Rectal smooth muscle tissue (tissue), 1 donor: ENCODE results near the gene WIZ.

Experiments
- H3K27ac ChIP-seq: one replicate; pipeline ENCODE4 v1.7.0; 2013; ENCODE audit warnings: low read depth, low read length, inconsistent platforms
- H3K27me3 ChIP-seq: one replicate; pipeline ENCODE4 v1.7.0; 2013; ENCODE audit warnings: low read length; ENCODE audit not compliant: control insufficient read depth, insufficient read depth
- H3K36me3 ChIP-seq: one replicate; pipeline ENCODE4 v1.7.0; 2013; ENCODE audit warnings: low read length; ENCODE audit not compliant: control insufficient read depth, insufficient read depth
- H3K4me1 ChIP-seq: one replicate; pipeline ENCODE4 v1.7.0; 2013; ENCODE audit warnings: low read length; ENCODE audit not compliant: control insufficient read depth, insufficient read depth
- H3K4me3 ChIP-seq: one replicate; pipeline ENCODE4 v1.7.0; 2013; ENCODE audit warnings: low read length
- H3K9ac ChIP-seq: one replicate; pipeline ENCODE4 v1.7.0; 2013; ENCODE audit warnings: low read length

The WIZ gene

DNA sequence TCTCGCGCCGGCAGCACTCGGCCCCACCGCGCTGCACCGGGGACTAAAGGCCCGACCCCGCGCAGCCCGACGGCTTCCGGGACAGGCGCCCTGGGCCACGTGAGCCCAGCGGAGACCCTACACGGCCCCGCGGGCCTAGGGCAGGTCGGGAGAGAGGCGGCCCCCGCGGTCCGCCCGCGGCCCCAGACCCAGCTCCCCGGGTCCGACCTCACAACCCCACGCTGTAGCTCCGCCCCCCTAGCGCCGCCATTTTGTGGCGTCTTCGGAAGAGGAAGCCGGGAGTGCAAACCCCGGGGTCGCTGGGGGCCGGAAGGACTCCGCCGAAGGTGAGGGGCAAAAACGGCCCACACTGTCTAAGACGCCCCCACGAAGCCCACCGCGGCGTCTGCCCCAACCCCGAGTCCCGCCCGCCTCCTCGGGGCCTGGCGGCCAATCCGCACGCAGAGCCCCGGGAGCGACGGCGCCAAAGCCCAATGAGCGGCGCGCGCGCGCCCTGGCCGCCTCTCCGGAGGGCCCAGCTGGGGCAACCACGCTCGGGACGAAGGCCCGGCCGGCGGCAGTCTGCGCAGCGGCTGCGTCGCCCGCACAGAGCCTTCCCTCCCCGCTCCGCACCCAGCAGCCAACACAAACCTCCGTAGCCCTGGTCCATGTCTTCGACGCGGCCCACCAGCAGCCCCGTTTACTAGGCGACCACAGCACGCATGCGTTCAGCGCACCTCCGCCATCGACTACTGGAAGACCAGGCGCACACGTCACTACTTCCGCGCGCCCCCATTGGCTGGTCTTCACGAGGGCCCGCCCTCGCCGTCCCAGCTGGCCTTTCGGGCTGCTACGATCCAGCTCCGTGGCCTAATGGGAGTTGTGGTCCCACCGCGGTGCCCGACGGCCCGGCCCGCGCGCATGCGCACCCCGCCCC, 70.4 kb downstream of the WIZ start, which contains the start of gene AKAP8:
TSS of gene AKAP8 (minus strand) at position 705 of the 916 bp plus-strand sequence. CDS start at position 649, 56 bp downstream.
- peaks cover 11% of the 10 kb centered on the region for H3K4me1 ChIP-seq

DNA sequence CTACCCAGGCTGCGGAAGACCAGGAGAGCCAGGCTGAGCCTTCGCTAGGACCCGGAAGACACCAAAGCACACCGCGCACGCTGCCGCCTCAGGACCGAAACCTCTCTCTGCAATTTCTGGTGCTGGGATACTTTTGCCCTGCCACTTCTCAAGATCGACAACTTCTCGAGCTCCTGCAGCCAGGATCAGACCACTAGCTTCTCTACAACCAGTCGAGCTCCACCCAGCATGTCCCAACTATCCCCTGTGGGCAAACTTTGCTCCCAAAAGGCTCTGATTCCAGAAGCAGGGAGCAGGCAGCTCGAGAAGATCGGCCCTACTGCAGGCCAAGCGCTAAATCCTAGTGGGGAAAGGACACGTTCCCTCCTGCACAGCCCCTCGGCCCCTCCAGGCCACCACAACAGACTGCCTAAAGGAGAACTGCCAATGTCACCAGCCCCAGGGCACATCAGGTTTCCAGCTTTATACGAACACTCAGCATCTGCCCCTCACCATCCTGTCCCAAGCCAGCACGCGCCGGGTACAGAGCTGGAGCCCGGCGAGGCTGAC, 71.1 kb downstream of the WIZ start:
- H3K9ac ChIP-seq, result peak overlapping the region; percentile 60
- peaks cover 11% of the 10 kb centered on the region for H3K4me1 ChIP-seq
- peaks cover 5% of the 10 kb centered on the region for H3K36me3 ChIP-seq
- peak overlapping the region; percentile 92 for H3K4me3 ChIP-seq
- H3K27ac ChIP-seq, result peak overlapping the region; percentile 99
- H3K27me3 ChIP-seq, result no peaks in the 10 kb centered on the region

More for the DNA sequence above, 70.4 kb downstream of the WIZ start, which contains the start of gene AKAP8:
- Histone ChIP-seq H3K36me3 (peaks cover 2% of the 10 kb centered on the region), H3K9ac (peak within 1 kb of the TSS; percentile 60), H3K27ac (peak within 1 kb of the TSS; percentile 99), H3K27me3 (no peaks in the 10 kb centered on the region), H3K4me3 (peak within 1 kb of the TSS; percentile 92)

DNA sequence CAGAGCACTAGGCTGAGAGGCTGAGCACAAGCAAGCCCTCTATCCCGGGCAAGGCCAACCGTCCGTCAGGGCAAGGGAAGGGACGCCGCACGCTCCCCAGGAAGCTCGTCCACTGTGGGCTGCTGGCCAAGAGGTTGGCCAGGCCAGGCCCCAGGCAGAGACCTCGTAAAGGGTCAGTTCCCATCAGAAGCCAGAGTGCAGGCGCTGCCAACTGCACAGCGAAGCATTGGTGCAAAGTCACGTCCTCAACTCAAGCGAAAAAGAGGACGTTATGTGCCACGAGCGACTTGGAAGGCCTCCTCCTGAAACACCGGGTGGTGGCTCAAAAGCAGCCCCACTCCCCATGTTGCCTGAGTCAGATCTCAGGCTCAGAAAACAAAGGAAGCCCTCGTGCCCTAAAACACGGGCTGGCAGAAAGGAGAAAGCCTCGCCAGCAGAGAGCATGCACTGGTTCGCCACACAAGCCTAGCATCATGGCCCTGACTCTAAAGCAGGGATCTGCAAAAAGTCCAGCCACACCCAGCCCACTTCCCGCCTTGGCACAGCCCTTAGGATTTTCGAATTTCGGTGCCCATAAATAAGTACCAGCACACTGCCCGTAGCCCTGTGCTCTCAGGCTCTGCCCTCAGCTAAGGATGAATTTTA, 74.8 kb downstream of the WIZ start:
- Histone ChIP-seq H3K9ac (no peak overlapping the region), H3K27ac (no peak overlapping the region), H3K27me3 (no peaks in the 10 kb centered on the region), H3K36me3 (peaks cover 24% of the 10 kb centered on the region), H3K4me3 (no peak overlapping the region), H3K4me1 (peaks cover 11% of the 10 kb centered on the region)

DNA sequence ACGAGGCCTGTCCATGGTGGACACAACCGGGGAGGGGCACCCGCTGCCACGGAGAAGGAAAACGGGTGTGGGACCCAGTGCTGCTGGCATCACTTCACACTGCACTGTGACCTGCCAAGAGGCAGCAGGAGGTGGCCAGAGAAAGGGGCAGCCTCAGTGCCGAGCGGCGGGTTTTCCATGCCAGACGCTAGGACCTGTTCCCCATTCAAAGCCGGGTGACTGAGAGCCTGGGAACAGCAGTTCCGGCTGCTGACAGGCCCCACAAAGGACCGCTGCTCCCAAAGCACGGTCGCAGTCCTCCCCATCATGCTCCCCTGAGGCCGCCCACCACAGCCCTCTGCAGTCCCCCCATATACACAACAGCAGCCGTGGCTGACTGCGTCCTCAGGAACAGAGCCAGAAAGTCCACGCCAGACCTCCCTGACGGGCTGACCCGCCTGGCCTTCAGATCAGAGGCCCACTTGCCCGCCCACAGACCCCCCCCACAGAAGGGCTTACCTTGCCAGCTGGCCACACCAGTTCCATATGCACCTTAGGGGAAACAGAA, 75.6 kb downstream of the WIZ start:
- peaks cover 28% of the 10 kb centered on the region for H3K36me3 ChIP-seq
- no peak overlapping the region for H3K4me3 ChIP-seq
- H3K27me3 ChIP-seq, result no peaks in the 10 kb centered on the region
- H3K27ac ChIP-seq, result no peak overlapping the region
- peaks cover 11% of the 10 kb centered on the region for H3K4me1 ChIP-seq
- no peak overlapping the region for H3K9ac ChIP-seq

DNA sequence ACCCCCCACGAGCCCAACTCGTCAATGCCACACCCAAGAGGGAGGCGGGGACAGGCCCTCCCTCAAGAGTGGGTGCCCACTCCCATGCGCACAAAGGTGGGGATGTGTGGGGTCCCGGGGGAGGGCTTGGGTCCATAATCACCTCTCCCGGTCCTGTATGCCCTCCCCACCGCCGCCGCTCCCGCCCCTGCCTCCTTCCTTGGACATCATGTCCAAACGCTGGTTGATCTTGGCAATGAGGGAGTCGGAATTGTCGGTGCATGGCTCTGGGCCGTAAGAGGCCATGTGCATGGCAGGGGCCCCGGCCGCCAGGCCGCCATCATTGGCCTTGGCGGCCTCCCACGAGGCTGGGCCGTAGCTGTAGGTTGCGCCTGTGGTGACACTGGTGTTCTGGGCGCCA, 76.1 kb downstream of the WIZ start:
- Histone ChIP-seq H3K9ac (no peak overlapping the region), H3K4me1 (peaks cover 11% of the 10 kb centered on the region), H3K4me3 (no peak overlapping the region), H3K27ac (no peak overlapping the region), H3K27me3 (no peaks in the 10 kb centered on the region), H3K36me3 (peaks cover 28% of the 10 kb centered on the region)

DNA sequence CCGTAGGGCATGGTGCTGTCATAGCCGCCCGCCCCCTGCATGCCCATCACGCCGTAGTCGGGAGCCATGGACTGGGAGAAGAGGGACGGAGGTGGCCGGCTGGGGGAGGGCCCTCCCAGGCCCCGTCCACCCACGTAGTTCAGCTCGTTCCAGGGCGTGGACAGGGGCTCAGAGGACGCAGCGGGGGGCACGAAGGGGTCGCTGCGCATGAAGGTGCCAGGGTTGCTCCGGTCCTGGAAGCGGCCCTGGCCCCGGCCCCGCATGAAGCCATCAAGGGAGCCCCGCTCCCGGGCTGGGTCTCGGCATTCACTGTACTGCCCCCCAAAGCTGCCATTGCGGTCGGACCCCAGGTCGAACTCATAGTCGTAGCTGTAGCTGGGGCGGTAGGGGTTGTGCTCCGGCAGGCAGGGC, 76.9 kb downstream of the WIZ start:
- no peak overlapping the region for H3K9ac ChIP-seq
- H3K36me3 ChIP-seq, result peaks cover 33% of the 10 kb centered on the region
- H3K4me3 ChIP-seq, result no peak overlapping the region
- peaks cover 8% of the 10 kb centered on the region for H3K4me1 ChIP-seq
- no peaks in the 10 kb centered on the region for H3K27me3 ChIP-seq
- no peak overlapping the region for H3K27ac ChIP-seq

DNA sequence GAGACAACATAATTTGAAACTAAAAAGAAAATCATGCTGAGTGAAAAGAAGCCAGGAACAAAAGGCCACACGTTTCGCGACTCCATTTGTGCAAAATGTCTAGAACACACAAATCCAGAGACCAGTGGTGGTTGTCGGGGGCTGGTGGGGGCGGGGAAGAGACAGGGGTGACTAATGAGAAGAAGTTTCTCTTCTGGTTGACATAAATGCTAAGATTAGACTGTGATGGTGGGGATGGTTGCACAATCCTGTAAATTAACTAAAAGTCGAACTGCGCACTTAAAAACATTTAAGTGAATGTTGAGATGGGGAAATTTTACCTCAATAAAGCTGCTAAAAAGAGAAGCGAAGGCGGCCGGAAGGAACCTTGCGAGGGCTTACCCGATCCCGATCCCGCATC, 77.3 kb downstream of the WIZ start:
- Histone ChIP-seq H3K27ac (no peak overlapping the region), H3K4me3 (no peak overlapping the region), H3K4me1 (peaks cover 5% of the 10 kb centered on the region), H3K27me3 (no peaks in the 10 kb centered on the region), H3K9ac (no peak overlapping the region), H3K36me3 (peaks cover 38% of the 10 kb centered on the region)

DNA sequence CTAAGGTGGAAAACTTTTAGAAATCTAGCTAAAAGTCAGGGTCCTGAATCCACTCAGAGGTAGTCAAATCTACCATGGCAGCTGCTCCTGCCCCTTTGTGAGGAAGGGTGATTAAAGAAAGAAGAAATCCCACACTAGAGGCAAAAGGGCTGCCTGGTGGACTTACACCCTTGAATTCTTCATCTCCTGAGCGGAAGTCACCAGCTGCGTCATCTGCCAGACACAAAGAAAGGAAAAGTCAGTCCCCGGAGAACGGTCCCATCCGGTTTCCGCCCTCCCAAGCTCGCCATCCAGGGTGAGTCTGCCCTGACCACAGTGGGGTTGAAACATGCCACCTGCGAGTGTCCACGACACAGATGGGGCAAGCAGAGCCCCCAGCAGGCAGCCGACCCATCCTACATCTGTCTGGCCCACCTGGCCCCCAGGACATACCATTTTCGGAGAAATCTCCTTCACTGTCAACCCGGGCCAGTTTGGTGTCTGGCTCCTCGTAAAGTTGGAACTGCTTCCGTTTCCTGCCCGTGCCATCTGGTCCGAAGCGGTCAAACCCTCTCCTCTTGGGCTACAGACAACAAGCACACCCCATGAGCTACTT, 77.9 kb downstream of the WIZ start:
- no peaks in the 10 kb centered on the region for H3K27me3 ChIP-seq
- no peak overlapping the region for H3K9ac ChIP-seq
- H3K27ac ChIP-seq, result no peak overlapping the region
- no peak overlapping the region for H3K4me3 ChIP-seq
- peaks cover 40% of the 10 kb centered on the region for H3K36me3 ChIP-seq
- peaks cover under 1% of the 10 kb centered on the region for H3K4me1 ChIP-seq

DNA sequence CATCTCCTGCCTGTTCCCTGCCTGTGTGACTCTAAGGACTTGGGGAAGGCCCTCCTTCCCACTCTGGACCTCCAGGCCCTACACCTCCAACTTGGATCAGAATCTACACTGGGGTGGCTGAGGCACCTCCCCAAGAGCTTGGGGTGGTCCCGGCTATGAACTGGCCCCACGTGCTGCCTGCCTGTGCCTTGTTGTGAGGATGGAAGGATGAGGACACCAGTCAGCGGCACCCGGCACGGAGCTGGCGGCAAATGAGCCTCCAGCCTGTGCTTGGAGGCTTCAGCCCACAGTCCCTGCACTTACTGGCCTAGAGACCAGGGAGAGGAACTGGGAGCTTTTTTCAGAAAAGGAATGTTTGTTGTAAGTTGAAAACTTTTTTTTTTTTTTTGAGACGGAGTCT, 78.6 kb downstream of the WIZ start:
- no peak overlapping the region for H3K9ac ChIP-seq
- no peaks in the 10 kb centered on the region for H3K27me3 ChIP-seq
- H3K27ac ChIP-seq, result no peak overlapping the region
- no peaks in the 10 kb centered on the region for H3K4me1 ChIP-seq
- H3K4me3 ChIP-seq, result no peak overlapping the region
- H3K36me3 ChIP-seq, result peaks cover 41% of the 10 kb centered on the region
